Hematopoietic multipotent progenitor cell treated with erythropoietin and hydrocortisone succinate and interleukin-3 and kit ligand, for 17 days (in vitro differentiated cells): ENCODE data around the gene CLDN7.

Source experiments
- DNase-seq: peaks from one replicate; pipeline ENCODE4 v3.0.0-alpha.2; 2015; ENCODE audit warnings: low spot score

The CLDN7 gene

GRCh38 chr17:7262192-7262934, at the start of gene CLDN7:
CLDN7 (minus strand) TSS chr17:7262478; CDS start chr17:7262043, 435 bp downstream.
- DNase-seq = no peak

DNA sequence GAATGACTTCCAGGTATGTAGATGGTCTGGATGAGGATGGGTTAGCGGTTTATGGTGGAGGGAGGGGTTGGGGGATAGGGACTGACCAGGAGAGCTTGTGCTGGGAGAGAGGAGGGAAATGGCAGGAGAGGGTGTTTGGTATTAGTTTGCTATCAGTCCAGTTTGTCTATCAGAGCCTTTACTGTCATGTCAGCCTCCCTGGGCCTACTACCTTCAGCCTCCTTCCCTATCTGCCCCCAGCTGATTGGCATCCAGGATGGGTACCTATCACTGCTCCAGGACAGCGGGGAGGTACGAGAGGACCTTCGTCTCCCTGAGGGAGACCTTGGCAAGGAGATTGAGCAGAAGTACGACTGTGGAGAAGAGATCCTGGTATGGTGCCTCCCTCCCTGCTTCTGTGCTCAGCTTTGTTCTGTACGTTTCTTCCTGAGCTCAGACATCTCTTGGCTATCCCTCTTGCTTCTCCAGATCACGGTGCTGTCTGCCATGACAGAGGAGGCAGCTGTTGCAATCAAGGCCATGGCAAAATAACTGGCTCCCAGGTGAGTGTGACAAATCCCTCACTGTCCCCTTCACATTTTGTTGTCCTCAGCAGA, 48.9 kb upstream of the CLDN7 start:
- DNase-seq = no peak

DNA sequence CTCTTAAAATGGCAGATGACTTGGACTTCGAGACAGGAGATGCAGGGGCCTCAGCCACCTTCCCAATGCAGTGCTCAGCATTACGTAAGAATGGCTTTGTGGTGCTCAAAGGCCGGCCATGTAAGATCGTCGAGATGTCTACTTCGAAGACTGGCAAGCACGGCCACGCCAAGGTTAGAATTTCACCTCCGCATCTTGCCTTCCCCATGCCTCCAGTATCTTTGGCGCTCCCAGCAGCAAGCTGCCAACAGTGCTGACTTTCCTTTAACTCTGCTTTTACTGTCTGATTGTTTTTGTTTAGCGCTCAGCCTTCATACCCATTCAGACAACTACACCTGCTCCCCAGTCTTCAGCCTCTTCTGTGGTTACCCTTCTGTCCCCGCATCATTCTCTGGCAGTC, 47.4 kb upstream of the CLDN7 start:
- no peak for DNase-seq

DNA sequence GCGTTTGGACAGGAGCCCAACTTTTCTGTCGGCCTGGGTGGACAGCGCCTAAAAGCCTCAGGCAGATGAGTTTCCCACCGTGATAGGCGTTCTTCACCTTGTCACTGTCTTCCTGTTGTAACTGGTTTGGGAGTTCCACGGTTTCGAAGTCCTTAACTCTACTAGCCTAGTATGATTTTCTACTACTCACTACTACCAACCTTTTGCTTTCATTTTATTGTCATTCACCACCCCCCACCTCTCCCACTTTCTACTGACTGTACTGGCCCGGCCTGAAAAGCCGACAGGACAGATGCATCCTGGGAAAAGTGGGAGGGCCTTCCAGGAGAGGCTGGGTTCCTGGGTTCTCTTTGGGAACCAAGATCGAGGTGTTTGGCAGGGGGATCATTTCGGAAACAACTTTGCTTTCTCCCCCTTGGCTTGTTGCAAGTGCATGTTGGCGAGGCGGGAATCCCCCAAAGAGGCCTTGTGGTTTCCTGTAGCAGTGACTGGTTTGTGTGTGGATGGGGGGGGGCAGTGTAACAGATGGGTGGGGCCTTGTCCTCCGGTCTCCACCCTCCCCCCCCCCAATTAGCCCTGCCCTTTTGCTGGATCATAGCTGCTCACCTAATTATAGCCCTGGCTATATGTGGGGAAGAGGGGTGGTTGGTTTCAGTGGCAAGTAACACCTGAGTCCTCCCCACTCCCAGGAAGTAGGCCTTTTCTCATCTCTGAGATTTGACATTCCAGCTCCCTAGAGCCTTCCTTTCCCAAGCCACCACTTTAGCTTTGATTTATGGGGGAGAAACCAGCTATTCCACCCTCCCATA, 46.6 kb upstream of the CLDN7 start:
- DNase-seq = peak; percentile 91

DNA sequence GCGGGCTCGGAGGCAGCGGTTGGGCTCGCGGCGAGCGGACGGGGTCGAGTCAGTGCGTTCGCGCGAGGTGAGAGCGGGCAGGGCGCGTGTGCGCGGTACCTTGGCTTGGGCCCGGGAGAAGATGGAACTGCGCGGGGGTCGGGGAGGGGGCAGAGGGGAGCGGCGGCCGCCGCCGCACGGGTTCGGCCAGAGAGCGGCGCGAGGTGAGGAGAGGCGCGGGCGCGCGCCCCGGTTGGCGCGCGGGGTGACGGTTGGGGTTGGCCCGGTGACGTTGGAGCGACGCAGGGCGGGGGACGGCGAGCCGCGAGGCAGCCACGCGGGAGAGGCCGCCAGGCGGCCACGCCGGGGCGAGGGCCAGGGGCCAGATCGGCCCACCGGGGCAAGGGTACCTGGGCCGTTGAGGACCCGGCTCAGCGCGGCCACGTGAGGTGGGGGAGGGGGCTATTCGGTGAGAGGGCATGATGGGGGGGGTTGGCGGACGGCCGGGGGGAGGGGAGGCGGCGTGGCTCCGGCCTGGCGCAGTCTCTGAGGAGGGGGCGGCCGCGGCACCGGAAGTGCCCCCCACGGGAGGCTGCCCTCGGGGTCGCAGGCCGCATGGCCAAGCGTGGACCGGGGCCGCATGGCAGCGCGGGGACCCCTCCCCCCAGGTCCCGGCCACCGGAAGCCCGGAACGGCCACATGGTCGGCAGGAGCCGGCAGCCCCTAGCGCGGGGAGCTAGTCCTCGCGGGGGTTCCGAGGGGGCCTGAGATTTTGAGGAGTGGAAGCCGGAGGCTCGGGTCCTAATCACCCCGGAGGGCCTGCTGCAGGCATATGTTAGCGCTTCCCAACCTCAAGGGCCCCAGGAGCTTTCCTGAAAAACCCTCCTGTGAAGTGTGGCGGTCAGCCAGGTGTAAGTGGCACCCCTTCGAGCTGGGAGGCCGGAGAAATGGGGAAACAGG, 45.7 kb upstream of the CLDN7 start:
- peak; percentile 77 for DNase-seq

GRCh38 chr17:7306911-7307685, 44.8 kb upstream of the CLDN7 start, which contains the start of gene EIF5A:
EIF5A (plus strand) TSS chr17:7307628; CDS start chr17:7309636, 2,008 bp downstream.
- DNase-seq = peak; percentile 100

- no peak for DNase-seq
Observed at GRCh38 chr17:7304179-7304578, 41.9 kb upstream of the CLDN7 start.

- peak; percentile 85 for DNase-seq
Observed at GRCh38 chr17:7296189-7296861, 34.0 kb upstream of the CLDN7 start.

- DNase-seq = no peak
Observed at GRCh38 chr17:7295230-7296180, 33.2 kb upstream of the CLDN7 start.

- peak; percentile 79 for DNase-seq
Observed at GRCh38 chr17:7294614-7295153, 32.4 kb upstream of the CLDN7 start, which contains the start of gene YBX2. YBX2 (minus strand) TSS chr17:7294639; CDS start chr17:7294500, 139 bp downstream.

DNA sequence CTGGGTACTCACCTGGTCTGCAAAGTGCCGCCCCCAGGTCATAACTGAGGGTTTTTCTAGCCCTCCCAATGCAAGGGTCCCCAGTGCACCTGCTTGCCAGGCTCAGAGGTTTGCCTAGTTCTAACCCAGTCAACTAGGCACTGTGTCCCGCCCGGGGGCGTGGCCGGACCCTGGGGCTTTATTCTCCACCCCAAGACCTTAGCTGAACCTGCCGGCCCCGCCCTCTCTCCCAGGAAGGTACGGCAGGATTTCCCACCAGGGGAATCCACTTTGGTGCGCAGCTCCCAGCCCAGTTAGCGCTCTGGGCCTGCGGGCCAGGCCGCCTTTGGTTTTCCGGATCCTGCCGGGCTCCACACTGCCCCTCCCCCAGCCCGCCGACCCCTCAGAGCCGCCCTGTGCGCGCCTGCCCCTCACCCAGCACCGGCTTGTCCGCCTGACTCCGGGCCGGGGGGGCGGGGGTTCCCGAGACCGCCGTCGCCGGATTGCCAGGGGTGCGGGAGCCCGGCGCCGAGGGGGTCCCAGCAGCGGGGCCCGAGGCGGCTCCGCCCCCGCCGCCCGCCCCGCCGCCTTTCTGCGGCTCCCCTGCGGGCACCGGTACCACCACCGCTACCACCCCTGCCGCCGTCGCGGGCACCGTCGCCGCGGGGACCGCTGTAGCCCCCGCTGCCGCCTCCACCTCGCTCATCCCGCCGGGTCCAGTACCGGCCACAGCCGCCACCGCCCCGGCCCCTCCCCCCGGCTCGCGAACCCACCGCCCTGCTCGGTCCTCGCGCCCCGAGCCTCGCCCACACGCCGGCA, 31.7 kb upstream of the CLDN7 start:
- peak; percentile 58 for DNase-seq

DNA sequence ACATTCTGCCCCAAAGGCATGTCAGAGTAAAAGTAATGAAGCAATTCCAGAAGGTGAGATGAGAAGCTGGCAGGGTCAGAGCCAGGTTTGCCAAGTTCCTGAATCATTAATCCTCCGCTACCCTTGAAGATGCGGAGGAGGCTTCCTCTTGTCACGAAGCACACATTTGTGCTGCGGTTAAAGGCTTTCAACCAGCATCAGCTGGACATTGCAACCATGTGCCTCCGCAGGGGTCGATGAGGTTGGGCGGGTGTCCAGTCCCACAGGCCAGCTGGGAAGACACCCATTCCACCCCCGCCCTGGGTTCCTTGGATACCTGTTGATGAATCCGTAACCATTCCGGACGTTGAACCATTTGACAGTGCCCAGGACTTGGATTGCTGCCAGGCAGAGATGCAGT, 30.9 kb upstream of the CLDN7 start:
- DNase-seq = no peak

DNA sequence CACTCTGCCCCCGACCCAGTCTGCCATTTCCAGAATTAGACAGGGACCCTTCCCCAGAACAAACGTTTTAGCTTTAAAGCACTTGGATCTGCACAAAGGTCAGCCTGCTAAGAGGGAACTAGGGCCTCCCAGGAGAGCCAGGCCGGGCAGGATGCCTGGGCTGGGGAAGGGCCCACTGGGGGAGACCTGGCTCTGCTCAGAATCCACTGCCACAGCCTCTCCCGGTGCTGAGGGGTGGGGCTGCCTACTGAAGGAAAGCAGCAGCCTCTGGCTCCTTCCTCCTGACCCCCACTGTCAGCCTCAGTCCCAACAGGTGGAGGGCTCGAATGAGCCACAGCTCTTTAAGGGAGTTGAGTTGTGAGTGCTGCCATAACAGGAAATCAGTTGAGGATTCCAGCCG, 30.5 kb upstream of the CLDN7 start:
- DNase-seq = no peak

DNA sequence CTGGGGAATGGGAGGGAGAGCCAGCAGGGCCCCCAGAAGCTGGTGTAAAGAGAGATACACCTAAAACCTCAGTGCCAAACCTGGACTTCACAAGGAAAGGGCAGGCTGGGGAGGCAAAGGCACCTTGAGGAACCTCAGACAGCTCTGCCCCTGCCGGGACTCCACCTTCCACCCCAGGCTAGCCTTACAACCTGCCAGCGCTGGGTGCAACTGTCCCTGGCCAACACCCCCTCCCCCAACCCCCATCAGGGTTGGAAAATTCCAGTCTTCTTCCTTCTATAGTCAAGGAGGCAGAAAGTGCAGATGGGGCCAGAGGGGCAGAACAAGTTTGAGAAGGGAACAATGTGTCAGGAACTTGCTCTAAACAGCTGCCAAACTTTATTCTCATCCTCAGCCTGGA, 29.9 kb upstream of the CLDN7 start:
- no peak for DNase-seq

DNA sequence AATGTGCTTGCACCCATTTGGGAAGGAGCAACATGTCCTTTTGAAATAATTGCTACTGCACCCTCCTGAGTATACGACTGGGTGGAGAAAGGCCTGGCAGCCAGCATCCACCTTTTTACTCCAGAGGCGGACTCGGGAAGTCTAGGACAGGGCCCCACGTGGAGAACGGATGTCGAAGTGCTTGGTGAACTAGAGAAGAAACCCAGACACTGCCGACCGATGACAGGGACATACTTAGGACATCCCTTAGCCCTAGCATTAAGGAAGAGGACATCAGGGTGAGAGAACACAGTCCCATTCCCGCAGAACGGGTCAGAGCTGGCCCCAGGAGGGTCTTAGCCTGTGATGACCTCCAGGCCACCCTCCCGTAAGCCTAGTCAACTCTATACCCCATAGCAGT, 28.4 kb upstream of the CLDN7 start:
- no peak for DNase-seq

DNA sequence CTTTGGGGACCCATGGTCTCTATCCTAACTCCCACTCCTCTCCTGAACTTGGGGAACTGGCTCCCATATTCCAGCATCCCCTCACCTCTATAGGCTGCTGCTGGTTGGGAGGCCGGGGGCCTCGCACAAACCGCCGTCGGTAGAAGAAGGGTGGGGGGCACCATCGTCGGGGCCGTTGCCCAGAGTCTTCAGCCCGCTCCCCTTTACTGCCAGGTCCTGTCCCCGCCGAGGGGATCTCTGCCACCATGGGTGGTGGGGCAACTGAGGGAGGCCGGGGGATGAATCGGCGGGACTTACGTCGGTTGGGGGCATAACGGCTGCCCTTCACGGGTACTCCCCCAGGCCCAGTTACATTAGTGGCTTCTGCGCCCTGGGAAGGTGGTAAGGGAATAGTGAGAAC, 27.9 kb upstream of the CLDN7 start:
- DNase-seq = no peak

GRCh38 chr17:7289256-7290032, 27.2 kb upstream of the CLDN7 start:
- no peak for DNase-seq
